GM20000 (cell line): ENCODE results near the gene NUB1.

Source experiments
- DNase-seq: peaks from one replicate; pipeline ENCODE4 v3.0.0; 2012; ENCODE audit warnings: low spot score
- CTCF ChIP-seq: IDR thresholded peaks from 2 replicates; pipeline ENCODE4 v1.5.1; 2012; ENCODE audit warnings: mild to moderate bottlenecking, control low read depth; ENCODE audit errors: extremely low read depth, missing control alignments

The NUB1 gene

DNA sequence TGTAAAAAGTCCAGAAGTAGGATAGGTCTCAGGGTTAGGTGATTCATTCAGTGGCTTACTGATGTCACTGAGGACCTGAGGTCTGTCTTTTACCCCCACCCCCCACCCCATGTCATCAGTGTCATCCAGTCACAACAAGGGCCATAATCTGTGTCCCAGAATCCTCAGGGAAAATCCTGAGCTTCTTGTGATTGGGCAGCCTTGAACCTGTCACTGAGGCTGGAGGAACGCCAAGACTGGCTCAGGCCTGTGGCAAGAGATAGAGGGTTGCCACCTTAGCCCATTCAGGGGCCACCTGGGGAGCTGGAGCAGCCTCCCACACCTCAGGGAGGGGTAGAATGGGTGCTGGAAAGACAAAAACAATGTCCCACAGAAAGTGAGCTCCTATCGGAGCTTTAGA lies 29.7 kb downstream of the NUB1 start:
- TF ChIP-seq CTCF, result no peak

GRCh38 chr7:151372612-151373265 lies 31.1 kb downstream of the NUB1 start:
- DNase-seq, result no peak
- no peak for TF ChIP-seq CTCF

More for the DNA sequence above, 29.7 kb downstream of the NUB1 start:
- no peak for DNase-seq

- TF ChIP-seq CTCF, result no peak
- no peak for DNase-seq
Measured at GRCh38 chr7:151373599-151373998, 32.0 kb downstream of the NUB1 start.

DNA sequence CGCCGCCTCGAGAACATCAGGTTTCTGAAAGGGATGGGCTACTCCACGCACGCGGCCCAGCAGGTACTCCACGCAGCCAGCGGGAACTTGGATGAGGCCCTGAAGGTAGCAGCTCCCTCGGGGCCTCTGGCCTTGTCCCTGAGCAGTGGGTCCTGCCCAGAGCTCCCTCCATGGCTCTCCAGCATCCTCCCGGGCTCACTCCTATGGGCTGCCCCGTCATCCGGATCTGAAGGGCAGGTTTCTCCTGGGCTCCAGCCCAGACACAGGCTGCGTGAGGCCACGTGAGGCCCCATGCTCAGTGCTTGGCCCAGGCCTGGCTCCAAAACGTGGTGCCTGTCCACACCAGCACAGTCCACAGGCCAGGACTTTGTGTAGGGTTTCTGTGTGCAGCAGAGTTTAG lies 32.5 kb downstream of the NUB1 start:
- no peak for DNase-seq
- TF ChIP-seq CTCF, result no peak

GRCh38 chr7:151374726-151375125 lies 33.1 kb downstream of the NUB1 start:
- DNase-seq, result no peak

DNA sequence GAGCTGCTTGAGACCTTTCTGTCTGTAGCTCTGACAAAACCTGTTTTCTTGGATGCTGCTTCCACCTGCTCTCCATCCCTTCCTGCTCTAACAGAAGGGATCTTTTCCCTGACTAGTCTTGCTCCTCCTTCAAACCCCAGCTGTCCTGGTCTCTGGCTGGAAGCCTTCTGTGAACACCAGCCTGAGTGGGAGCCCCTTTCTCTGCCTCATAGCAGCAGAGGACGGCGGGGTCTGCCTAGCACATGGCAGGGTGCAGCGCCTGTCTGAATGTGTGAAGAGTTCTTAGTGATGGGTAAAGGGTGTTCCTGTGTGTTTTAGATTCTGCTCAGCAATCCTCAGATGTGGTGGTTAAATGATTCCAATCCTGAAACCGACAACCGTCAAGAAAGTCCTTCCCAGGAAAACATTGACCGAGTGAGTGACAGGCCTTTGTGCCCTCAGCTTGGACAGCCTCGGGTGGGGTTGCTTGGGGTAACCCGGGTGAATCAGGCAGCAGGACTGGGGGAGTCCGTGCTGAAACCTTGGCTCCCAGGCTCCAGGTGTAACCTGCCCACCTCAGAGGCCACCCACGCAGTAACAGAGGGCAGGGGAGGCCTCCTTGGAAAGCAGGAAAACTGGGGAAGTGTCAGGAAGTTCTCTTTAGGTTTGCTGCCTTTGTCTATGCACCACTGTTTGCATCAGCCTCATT lies 34.1 kb downstream of the NUB1 start:
- no peak for TF ChIP-seq CTCF
- no peak for DNase-seq

More at GRCh38 chr7:151374726-151375125, 33.1 kb downstream of the NUB1 start:
- no peak for TF ChIP-seq CTCF

DNA sequence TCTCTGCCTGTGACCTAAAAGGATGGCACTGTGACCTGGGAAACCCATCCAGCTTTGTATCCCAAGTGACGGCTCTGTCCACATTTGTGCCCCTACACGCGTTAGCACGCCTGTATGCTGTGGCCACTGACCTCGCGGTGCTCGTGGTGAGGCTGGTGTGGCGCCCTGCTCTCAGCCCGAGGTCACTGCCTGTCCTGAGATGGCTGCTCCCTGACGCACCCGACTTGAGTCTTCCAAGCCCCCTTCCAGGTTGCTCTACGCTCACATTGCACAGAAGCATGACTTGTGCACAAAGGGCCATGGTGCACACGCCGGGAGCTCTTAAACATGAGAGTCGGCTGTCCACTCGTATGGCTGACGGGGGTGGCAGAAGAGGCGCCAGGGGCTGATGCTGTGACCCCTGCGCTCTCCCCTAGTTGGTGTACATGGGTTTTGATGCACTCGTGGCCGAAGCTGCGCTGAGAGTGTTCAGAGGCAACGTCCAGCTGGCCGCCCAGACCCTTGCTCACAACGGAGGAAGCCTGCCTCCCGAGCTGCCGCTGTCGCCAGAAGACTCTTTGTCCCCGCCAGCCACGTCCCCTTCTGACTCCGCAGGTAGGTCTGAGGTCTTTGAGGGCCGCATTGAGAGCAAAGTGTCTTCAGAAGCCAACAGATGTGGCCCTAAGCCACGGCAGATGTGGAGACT lies 34.7 kb downstream of the NUB1 start:
- no peak for TF ChIP-seq CTCF
- DNase-seq, result no peak
